Pancreas (tissue), 10 donors: Measurements from ENCODE around the gene TAS2R46. TPM values are rescaled to one million over a fixed set of nuclear protein-coding genes. Genes with fewer than 3 reads are reported as not detected.

ENCODE experiments used
- ATAC-seq, 4 donors: fragments of 200-7000 bp; cut with Tn5 transposase; one replicate each; pipeline versions ENCODE4 v1.8.0 to v1.9.1; 2020; ENCODE audit warnings: mild to moderate bottlenecking in 4 of 4, moderate library complexity in 4 of 4
- DNase-seq, 6 donors: peaks; one replicate each; pipeline ENCODE4 v3.0.0-alpha.2; 2020
- FAIRE-seq: peaks from 2 replicates; lab custom pipeline; 2012; peaks lifted over from hg19 to GRCh38; lab: Jason Lieb, UNC
- H3K27ac ChIP-seq, 4 donors: fragments of 200-600 bp; sonication (generic); 1 replicate in 3 of 4; 2 replicates in 1 of 4; pipeline versions ENCODE4 v1.5.0 to v1.8.0; 2020
- H3K27me3 ChIP-seq, 4 donors: fragments of 200-600 bp; one replicate each; pipeline ENCODE4 v1.8.0; 2021
- H3K36me3 ChIP-seq, 3 donors: fragments of 200-600 bp; sonication (generic) in 1 of 3; one replicate each; pipeline versions ENCODE4 v1.5.0 to v1.8.0; 2020 to 2021
- H3K4me1 ChIP-seq, 3 donors: fragments of 200-600 bp; one replicate each; pipeline ENCODE4 v1.8.0; 2021
- H3K4me3 ChIP-seq, 4 donors: fragments of 200-600 bp; sonication (generic) in 2 of 4; one replicate each; pipeline versions ENCODE4 v1.5.0 to v1.8.0; 2020 to 2021
- H3K9me3 ChIP-seq, 4 donors: fragments of 200-600 bp; one replicate each; pipeline ENCODE4 v1.8.0; 2021
- CTCF ChIP-seq, 4 donors: fragments of 200-600 bp; sonication (generic) in 3 of 4; IDR thresholded peaks; one replicate each; pipeline versions ENCODE4 v1.5.0 to v1.8.0; 2021; ENCODE audit warnings: antibody characterized with exemption in 4 of 4
- WGBS, 2 donors: extraction: QIAGEN DNeasy Blood & Tissue Kit; methylation state at CpG; one replicate each; pipeline ENCODE4 v1.1.7; 2013; 5-methylcytosine and 5-hydroxymethylcytosine counted together
- intact Hi-C, 3 donors: fragments of 100-400 bp; cut with DNase I; formaldehyde crosslinking; loops; one replicate each; pipeline versions ENCODE4 v1.11.1 to v1.14.2; 2022
- polyA plus RNA-seq, 2 donors: library from polyadenylated mRNA; stranded (reverse); fragments of 200-250 nt; gene quantifications; one replicate each; pipeline ENCODE4 v1.2.3, GENCODE V29; 2013
- total RNA-seq, 6 donors: library from RNA; stranded (reverse); fragmentation: NEBNext Ultra II Directional in 4 of 6; extraction: Animal tissue kit (Norgen Biotek cat#: 25700) in 4 of 6; gene quantifications; one replicate each; pipeline versions ENCODE4 v1.2.1 to v1.2.4, GENCODE V29; 2021 to 2023
- donor health status: healthy with polysubstance abuse.
- donor health status: DM: no; HTN: no; CAD: no; lungs with moderate emphysema.
- donor health status: DM: no; HTN: no; CAD: no.
- donor health status: control.
- donor health status: control.
- donor health status: Bipolar disorder and iron deficiency.
- donor health status: DM: yes; HTN: yes; CAD: no.
- donor health status: DM: no; HTN: no; CAD: no.
- donor health status: DM: no; HTN: no; CAD: no.
- donor health status: DM: yes; HTN: yes; CAD: no.

TAS2R46 gene
- total and polyA plus RNA-seq, 8 donors, result 0.43 to 0.61 (median 0.55) TPM; not detected in 2

GRCh38 chr12:11092128-11092527 is 30.0 kb upstream of the TAS2R46 start, which contains the start of gene TAS2R43:
Gene TAS2R43, minus strand, starts transcription at chr12:11092313. Its CDS starts 84 bp downstream, at chr12:11092229.
- Histone ChIP-seq H3K9me3 (no peaks in the 10 kb centered on the region), H3K4me3 (no peak within 1 kb of the TSS), H3K27ac (no peak within 1 kb of the TSS), H3K36me3 (no peaks in the 10 kb centered on the region), H3K27me3 (no peaks in the 10 kb centered on the region), H3K4me1 (no peaks in the 10 kb centered on the region)
- DNase-seq (no peak), FAIRE-seq (no peak), ATAC-seq (no peak)
- WGBS, 2 donors, result 96 to 98% methylated on average over 3 to 6 of the region's 6 CpGs
- TF ChIP-seq CTCF (IDR thresholded peaks at IDR 0.05), result no peak
- intact Hi-C loops, result no loop called here

- 0 to 90% methylated on average over 1 to 5 of the region's 5 CpGs for WGBS, 2 donors
- intact Hi-C loops, result no loop called here
- no peaks in the 10 kb centered on the region for H3K27me3 ChIP-seq
- TF ChIP-seq CTCF (IDR thresholded peaks at IDR 0.05), result no peak
- FAIRE-seq, result no peak
- H3K4me1 ChIP-seq, result no peaks in the 10 kb centered on the region
- ATAC-seq, result no peak
- no peak for DNase-seq
- no peak overlapping the region for H3K27ac ChIP-seq
- H3K9me3 ChIP-seq, result no peaks in the 10 kb centered on the region
- H3K4me3 ChIP-seq, result no peak overlapping the region
- H3K36me3 ChIP-seq, result no peaks in the 10 kb centered on the region
Measured at GRCh38 chr12:11089246-11089645, 27.2 kb upstream of the TAS2R46 start.

- no peak for TF ChIP-seq CTCF (IDR thresholded peaks at IDR 0.05)
- no peaks in the 10 kb centered on the region for H3K36me3 ChIP-seq
- no peak overlapping the region for H3K4me3 ChIP-seq
- H3K9me3 ChIP-seq, result no peaks in the 10 kb centered on the region
- FAIRE-seq (no peak), ATAC-seq (no peak), DNase-seq (no peak)
- 100% methylated on average over 3 of the region's 3 CpGs; no CpG with 5 or more reads in 1 of the 2 donors for WGBS, 2 donors
- no peak overlapping the region for H3K27ac ChIP-seq
- H3K4me1 ChIP-seq, result no peaks in the 10 kb centered on the region
- H3K27me3 ChIP-seq, result no peaks in the 10 kb centered on the region
- intact Hi-C loops, result no loop called here
Measured at GRCh38 chr12:11085419-11085818, 23.3 kb upstream of the TAS2R46 start.

- H3K4me3 ChIP-seq, result no peak overlapping the region
- WGBS, 2 donors, result 97% methylated on average over 2 of the region's 2 CpGs; no CpG with 5 or more reads in 1 of the 2 donors
- no peak for TF ChIP-seq CTCF (IDR thresholded peaks at IDR 0.05)
- ATAC-seq, result no peak
- H3K9me3 ChIP-seq, result no peaks in the 10 kb centered on the region
- DNase-seq, result no peak
- H3K27ac ChIP-seq, result no peak overlapping the region
- no peaks in the 10 kb centered on the region for H3K4me1 ChIP-seq
- H3K27me3 ChIP-seq, result no peaks in the 10 kb centered on the region
- intact Hi-C loops, result no loop called here
- FAIRE-seq, result no peak
- no peaks in the 10 kb centered on the region for H3K36me3 ChIP-seq
Measured at GRCh38 chr12:11081987-11082386, 19.9 kb upstream of the TAS2R46 start.

GRCh38 chr12:11078246-11078645 is 16.2 kb upstream of the TAS2R46 start:
- intact Hi-C loops, result loop anchor here in 1 of 3 donors (10.0 kb wide), 1 partner anchor 63 kb away; no protein-coding TSS in a partner anchor
- H3K4me1 ChIP-seq, result no peaks in the 10 kb centered on the region

More at GRCh38 chr12:11078246-11078645, 16.2 kb upstream of the TAS2R46 start:
- no peak for ATAC-seq
- Histone ChIP-seq H3K36me3 (no peaks in the 10 kb centered on the region), H3K9me3 (no peaks in the 10 kb centered on the region), H3K27ac (no peak overlapping the region), H3K27me3 (no peaks in the 10 kb centered on the region), H3K4me3 (no peak overlapping the region)
- no peak for TF ChIP-seq CTCF (IDR thresholded peaks at IDR 0.05)
- FAIRE-seq, result no peak
- 89 to 94% methylated on average over 1 of the region's 1 CpG for WGBS, 2 donors
- DNase-seq, result no peak
